Measurements from ENCODE around the gene OR6K6. TPM values are rescaled to one million over a fixed set of nuclear protein-coding genes. Genes with fewer than 3 reads are reported as not detected.

The OR6K6 gene
- total and polyA plus RNA-seq, 2 experiments from 2014 or later = not detected

DNA sequence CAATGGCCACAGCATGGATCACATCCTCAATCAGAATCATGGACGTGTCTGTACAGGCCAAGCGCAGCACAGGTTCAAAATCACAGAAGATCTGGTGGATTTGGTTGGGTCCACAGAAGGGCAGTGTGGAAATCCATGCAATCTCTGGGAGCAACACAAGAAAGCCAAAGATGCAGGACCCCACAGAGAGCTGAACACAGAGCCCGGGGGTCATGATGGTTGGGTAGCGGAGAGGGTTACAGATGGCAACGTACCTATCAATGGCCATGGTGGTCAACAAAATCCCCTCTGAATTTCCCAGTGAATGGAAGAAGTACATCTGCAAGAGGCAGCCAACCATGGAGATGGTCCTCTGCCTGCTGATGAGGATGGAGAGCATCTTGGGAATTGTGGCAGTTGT is 30.1 kb upstream of the OR6K6 start:
- Mint-ChIP-seq H3K27me3 (ENCODE audit: insufficient read depth, low read depth, poor library complexity) (no peaks in the 10 kb centered on the region), H3K4me1 (no peaks in the 10 kb centered on the region), H3K4me3 (no peak overlapping the region), H3K36me3 (ENCODE audit: low read depth) (no peaks in the 10 kb centered on the region), H3K9me3 (no peaks in the 10 kb centered on the region), H3K27ac (no peak overlapping the region)
- no peak overlapping the region for H2AFZ ChIP-seq
- TF ChIP-seq, protein P1, sequence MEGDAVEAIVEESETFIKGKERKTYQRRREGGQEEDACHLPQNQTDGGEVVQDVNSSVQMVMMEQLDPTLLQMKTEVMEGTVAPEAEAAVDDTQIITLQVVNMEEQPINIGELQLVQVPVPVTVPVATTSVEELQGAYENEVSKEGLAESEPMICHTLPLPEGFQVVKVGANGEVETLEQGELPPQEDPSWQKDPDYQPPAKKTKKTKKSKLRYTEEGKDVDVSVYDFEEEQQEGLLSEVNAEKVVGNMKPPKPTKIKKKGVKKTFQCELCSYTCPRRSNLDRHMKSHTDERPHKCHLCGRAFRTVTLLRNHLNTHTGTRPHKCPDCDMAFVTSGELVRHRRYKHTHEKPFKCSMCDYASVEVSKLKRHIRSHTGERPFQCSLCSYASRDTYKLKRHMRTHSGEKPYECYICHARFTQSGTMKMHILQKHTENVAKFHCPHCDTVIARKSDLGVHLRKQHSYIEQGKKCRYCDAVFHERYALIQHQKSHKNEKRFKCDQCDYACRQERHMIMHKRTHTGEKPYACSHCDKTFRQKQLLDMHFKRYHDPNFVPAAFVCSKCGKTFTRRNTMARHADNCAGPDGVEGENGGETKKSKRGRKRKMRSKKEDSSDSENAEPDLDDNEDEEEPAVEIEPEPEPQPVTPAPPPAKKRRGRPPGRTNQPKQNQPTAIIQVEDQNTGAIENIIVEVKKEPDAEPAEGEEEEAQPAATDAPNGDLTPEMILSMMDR (conservative IDR thresholded peaks at IDR 0.05; ENCODE audit: low read depth in 2 of 2) = no peak
- TF ChIP-seq, protein P2, sequence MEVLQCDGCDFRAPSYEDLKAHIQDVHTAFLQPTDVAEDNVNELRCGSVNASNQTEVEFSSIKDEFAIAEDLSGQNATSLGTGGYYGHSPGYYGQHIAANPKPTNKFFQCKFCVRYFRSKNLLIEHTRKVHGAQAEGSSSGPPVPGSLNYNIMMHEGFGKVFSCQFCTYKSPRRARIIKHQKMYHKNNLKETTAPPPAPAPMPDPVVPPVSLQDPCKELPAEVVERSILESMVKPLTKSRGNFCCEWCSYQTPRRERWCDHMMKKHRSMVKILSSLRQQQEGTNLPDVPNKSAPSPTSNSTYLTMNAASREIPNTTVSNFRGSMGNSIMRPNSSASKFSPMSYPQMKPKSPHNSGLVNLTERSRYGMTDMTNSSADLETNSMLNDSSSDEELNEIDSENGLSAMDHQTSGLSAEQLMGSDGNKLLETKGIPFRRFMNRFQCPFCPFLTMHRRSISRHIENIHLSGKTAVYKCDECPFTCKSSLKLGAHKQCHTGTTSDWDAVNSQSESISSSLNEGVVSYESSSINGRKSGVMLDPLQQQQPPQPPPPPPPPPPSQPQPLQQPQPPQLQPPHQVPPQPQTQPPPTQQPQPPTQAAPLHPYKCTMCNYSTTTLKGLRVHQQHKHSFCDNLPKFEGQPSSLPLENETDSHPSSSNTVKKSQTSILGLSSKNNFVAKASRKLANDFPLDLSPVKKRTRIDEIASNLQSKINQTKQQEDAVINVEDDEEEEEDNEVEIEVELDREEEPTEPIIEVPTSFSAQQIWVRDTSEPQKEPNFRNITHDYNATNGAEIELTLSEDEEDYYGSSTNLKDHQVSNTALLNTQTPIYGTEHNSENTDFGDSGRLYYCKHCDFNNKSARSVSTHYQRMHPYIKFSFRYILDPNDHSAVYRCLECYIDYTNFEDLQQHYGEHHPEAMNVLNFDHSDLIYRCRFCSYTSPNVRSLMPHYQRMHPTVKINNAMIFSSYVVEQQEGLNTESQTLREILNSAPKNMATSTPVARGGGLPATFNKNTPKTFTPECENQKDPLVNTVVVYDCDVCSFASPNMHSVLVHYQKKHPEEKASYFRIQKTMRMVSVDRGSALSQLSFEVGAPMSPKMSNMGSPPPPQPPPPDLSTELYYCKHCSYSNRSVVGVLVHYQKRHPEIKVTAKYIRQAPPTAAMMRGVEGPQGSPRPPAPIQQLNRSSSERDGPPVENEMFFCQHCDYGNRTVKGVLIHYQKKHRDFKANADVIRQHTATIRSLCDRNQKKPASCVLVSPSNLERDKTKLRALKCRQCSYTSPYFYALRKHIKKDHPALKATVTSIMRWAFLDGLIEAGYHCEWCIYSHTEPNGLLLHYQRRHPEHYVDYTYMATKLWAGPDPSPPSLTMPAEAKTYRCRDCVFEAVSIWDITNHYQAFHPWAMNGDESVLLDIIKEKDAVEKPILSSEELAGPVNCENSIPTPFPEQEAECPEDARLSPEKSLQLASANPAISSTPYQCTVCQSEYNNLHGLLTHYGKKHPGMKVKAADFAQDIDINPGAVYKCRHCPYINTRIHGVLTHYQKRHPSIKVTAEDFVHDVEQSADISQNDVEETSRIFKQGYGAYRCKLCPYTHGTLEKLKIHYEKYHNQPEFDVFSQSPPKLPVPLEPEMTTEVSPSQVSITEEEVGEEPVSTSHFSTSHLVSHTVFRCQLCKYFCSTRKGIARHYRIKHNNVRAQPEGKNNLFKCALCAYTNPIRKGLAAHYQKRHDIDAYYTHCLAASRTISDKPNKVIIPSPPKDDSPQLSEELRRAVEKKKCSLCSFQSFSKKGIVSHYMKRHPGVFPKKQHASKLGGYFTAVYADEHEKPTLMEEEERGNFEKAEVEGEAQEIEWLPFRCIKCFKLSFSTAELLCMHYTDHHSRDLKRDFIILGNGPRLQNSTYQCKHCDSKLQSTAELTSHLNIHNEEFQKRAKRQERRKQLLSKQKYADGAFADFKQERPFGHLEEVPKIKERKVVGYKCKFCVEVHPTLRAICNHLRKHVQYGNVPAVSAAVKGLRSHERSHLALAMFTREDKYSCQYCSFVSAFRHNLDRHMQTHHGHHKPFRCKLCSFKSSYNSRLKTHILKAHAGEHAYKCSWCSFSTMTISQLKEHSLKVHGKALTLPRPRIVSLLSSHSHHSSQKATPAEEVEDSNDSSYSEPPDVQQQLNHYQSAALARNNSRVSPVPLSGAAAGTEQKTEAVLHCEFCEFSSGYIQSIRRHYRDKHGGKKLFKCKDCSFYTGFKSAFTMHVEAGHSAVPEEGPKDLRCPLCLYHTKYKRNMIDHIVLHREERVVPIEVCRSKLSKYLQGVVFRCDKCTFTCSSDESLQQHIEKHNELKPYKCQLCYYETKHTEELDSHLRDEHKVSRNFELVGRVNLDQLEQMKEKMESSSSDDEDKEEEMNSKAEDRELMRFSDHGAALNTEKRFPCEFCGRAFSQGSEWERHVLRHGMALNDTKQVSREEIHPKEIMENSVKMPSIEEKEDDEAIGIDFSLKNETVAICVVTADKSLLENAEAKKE (CRISPR knock-in tag; IDR thresholded peaks at IDR 0.05) = no peak
- TF ChIP-seq ZNF331 (CRISPR knock-in tag; IDR thresholded peaks at IDR 0.05; ENCODE audit: low read depth) = no peak
- TF ChIP-seq POLR2AphosphoS5 (IDR thresholded peaks at IDR 0.05; ENCODE audit: low read depth) = no peak
- TF ChIP-seq NANOG (IDR thresholded peaks at IDR 0.05; ENCODE audit: borderline replicate concordance) = no peak
- no peak for TF ChIP-seq CREB1 (CRISPR knock-in tag; IDR thresholded peaks at IDR 0.05; ENCODE audit: low read depth)
- no peak for TF ChIP-seq EZH2phosphoT487 (IDR thresholded peaks at IDR 0.05; ENCODE audit: unreplicated experiment)
- no peak for TF ChIP-seq ZNF114 (CRISPR knock-in tag; IDR thresholded peaks at IDR 0.05)
- TF ChIP-seq, protein P3, sequence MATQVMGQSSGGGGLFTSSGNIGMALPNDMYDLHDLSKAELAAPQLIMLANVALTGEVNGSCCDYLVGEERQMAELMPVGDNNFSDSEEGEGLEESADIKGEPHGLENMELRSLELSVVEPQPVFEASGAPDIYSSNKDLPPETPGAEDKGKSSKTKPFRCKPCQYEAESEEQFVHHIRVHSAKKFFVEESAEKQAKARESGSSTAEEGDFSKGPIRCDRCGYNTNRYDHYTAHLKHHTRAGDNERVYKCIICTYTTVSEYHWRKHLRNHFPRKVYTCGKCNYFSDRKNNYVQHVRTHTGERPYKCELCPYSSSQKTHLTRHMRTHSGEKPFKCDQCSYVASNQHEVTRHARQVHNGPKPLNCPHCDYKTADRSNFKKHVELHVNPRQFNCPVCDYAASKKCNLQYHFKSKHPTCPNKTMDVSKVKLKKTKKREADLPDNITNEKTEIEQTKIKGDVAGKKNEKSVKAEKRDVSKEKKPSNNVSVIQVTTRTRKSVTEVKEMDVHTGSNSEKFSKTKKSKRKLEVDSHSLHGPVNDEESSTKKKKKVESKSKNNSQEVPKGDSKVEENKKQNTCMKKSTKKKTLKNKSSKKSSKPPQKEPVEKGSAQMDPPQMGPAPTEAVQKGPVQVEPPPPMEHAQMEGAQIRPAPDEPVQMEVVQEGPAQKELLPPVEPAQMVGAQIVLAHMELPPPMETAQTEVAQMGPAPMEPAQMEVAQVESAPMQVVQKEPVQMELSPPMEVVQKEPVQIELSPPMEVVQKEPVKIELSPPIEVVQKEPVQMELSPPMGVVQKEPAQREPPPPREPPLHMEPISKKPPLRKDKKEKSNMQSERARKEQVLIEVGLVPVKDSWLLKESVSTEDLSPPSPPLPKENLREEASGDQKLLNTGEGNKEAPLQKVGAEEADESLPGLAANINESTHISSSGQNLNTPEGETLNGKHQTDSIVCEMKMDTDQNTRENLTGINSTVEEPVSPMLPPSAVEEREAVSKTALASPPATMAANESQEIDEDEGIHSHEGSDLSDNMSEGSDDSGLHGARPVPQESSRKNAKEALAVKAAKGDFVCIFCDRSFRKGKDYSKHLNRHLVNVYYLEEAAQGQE (IDR thresholded peaks at IDR 0.05; ENCODE audit: unreplicated experiment) = no peak
- TF ChIP-seq EZH2 (IDR thresholded peaks at IDR 0.05; ENCODE audit: low read depth, unreplicated experiment) = no peak
- TF ChIP-seq JUNB (IDR thresholded peaks at IDR 0.05; ENCODE audit: unreplicated experiment) = no peak
- TF ChIP-seq, protein P4, sequence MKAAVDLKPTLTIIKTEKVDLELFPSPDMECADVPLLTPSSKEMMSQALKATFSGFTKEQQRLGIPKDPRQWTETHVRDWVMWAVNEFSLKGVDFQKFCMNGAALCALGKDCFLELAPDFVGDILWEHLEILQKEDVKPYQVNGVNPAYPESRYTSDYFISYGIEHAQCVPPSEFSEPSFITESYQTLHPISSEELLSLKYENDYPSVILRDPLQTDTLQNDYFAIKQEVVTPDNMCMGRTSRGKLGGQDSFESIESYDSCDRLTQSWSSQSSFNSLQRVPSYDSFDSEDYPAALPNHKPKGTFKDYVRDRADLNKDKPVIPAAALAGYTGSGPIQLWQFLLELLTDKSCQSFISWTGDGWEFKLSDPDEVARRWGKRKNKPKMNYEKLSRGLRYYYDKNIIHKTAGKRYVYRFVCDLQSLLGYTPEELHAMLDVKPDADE (IDR thresholded peaks at IDR 0.05) = no peak
- TF ChIP-seq STAT1 (IDR thresholded peaks at IDR 0.05; ENCODE audit: unreplicated experiment) = no peak
- H3F3A ChIP-seq (replicated peaks; ENCODE audit: low read depth) = no peaks in the 10 kb centered on the region
- ATAC-seq = no peak
- no peaks in the 10 kb centered on the region for H3K4me1 ChIP-seq (ENCODE audit: insufficient read depth)
- no peaks in the 10 kb centered on the region for H3K27me3 ChIP-seq (ENCODE audit: insufficient read depth)
- no peaks in the 10 kb centered on the region for H4K20me1 ChIP-seq (replicated peaks; ENCODE audit: insufficient read depth)
- H3K36me3 ChIP-seq (ENCODE audit: insufficient read depth) = no peaks in the 10 kb centered on the region
- H3K9me2 ChIP-seq (ENCODE audit: insufficient read depth) = no peaks in the 10 kb centered on the region
- H3K79me2 ChIP-seq (replicated peaks; ENCODE audit: insufficient read depth) = no peaks in the 10 kb centered on the region
- H3K4me2 ChIP-seq = no peak overlapping the region
- no peak overlapping the region for H3K4me3 ChIP-seq
- no peak for DNase-seq (ENCODE audit: low spot score)
- H3K27ac ChIP-seq (ENCODE audit: low read depth) = no peak overlapping the region
